H1 (cell line): ENCODE measurements around the gene RIPOR3. TPM values are rescaled to one million over a fixed set of nuclear protein-coding genes. Genes with fewer than 3 reads are reported as not detected.

Experiments
- CTCF ChIA-PET: fragments of 300-600 bp; sonication (Branson Sonifier 250); formaldehyde crosslinking; loops from one replicate; lab custom pipeline; 2021; ENCODE audit not compliant: partially characterized antibody; lab: Charles Lee
- POLR2A ChIA-PET: fragments of 300-600 bp; sonication (Branson Sonifier 250); formaldehyde crosslinking; loops from one replicate; lab custom pipeline; 2021; ENCODE audit warnings: inconsistent platforms; ENCODE audit not compliant: partially characterized antibody; lab: Charles Lee
- DNase-seq, 2 experiments: peaks; one replicate each; pipeline versions ENCODE4 v3.0.0 to v3.0.0-alpha.2; 2010 to 2022; ENCODE audit warnings: low spot score in 2 of 2, low read depth in 1 of 2, mixed read lengths in 1 of 2
- FAIRE-seq: peaks from 2 replicates; lab custom pipeline; 2011; peaks lifted over from hg19 to GRCh38; lab: Jason Lieb, UNC
- H2AFZ ChIP-seq: 2 replicates; pipeline ENCODE4 v1.8.1; 2012; ENCODE audit warnings: low read length, inconsistent platforms
- H2AK5ac ChIP-seq: 2 replicates; pipeline ENCODE4 v1.6.1; 2013; ENCODE audit warnings: low read depth, low read length
- H2BK120ac ChIP-seq: replicated peaks from 2 replicates; pipeline ENCODE3; 2013; ENCODE audit warnings: low read depth, low read length, inconsistent platforms
- H2BK12ac ChIP-seq: 2 replicates; pipeline ENCODE4 v1.6.1; 2013; ENCODE audit warnings: low read depth, low read length
- H2BK15ac ChIP-seq: 2 replicates; pipeline ENCODE4 v1.6.1; 2013; ENCODE audit warnings: low read length
- H2BK20ac ChIP-seq: 2 replicates; pipeline ENCODE4 v1.6.1; 2013; ENCODE audit warnings: low read length
- H2BK5ac ChIP-seq: 2 replicates; pipeline ENCODE4 v1.6.1; 2013; ENCODE audit warnings: low read depth, low read length
- H3K14ac ChIP-seq: 2 replicates; pipeline ENCODE4 v1.6.1; 2013; ENCODE audit warnings: inconsistent platforms; ENCODE audit not compliant: insufficient read length
- H3K18ac ChIP-seq: 2 replicates; pipeline ENCODE4 v1.6.1; 2013; ENCODE audit warnings: low read length; ENCODE audit errors: extremely low read depth
- H3K23ac ChIP-seq: 2 replicates; pipeline ENCODE4 v1.6.1; 2013; ENCODE audit warnings: inconsistent platforms; ENCODE audit not compliant: insufficient read length
- H3K23me2 ChIP-seq: 2 replicates; pipeline ENCODE4 v1.6.1; 2013; ENCODE audit warnings: low read depth, low read length
- H3K27ac ChIP-seq: 2 replicates; pipeline ENCODE4 v1.6.1; 2011; ENCODE audit warnings: low read depth, low read length, inconsistent platforms
- H3K27me3 ChIP-seq, 4 experiments: replicated peaks in 1 of 4; 1 replicate in 1 of 4; 2 replicates in 3 of 4; pipeline versions ENCODE4 v1.6.1 to v1.8.1; 2011 to 2013; ENCODE audit warnings: low read length in 3 of 4, mild to moderate bottlenecking in 3 of 4, inconsistent platforms in 2 of 4, mixed read lengths in 2 of 4, moderate library complexity in 1 of 4; ENCODE audit not compliant: control insufficient read depth in 3 of 4, insufficient read depth in 3 of 4; ENCODE audit errors: extremely low read depth in 1 of 4
- H3K36me3 ChIP-seq, 4 experiments: 2 replicates each; pipeline versions ENCODE4 v1.6.1 to v1.8.1; 2011 to 2013; ENCODE audit warnings: mild to moderate bottlenecking in 4 of 4, low read length in 3 of 4, moderate library complexity in 2 of 4, control low read depth in 1 of 4, inconsistent platforms in 1 of 4; ENCODE audit not compliant: insufficient read depth in 4 of 4, control insufficient read depth in 2 of 4
- H3K4ac ChIP-seq: replicated peaks from 2 replicates; pipeline ENCODE3; 2013; ENCODE audit warnings: low read length, low read depth, mixed read lengths, inconsistent platforms; ENCODE audit not compliant: insufficient read length
- H3K4me1 ChIP-seq, 4 experiments: replicated peaks in 1 of 4; 1 replicate in 1 of 4; 2 replicates in 3 of 4; pipeline versions ENCODE4 v1.6.1 to v1.8.1; 2011 to 2013; ENCODE audit warnings: low read length in 3 of 4, inconsistent platforms in 2 of 4, mixed read lengths in 1 of 4; ENCODE audit not compliant: insufficient read depth in 4 of 4, control insufficient read depth in 3 of 4
- H3K4me2 ChIP-seq, 2 experiments: 2 replicates each; pipeline versions ENCODE4 v1.6.1 to v1.8.1; 2011 to 2013; ENCODE audit warnings: low read depth in 2 of 2, low read length in 2 of 2, control low read depth in 1 of 2, inconsistent platforms in 1 of 2, mild to moderate bottlenecking in 1 of 2; ENCODE audit not compliant: insufficient read depth in 1 of 2
- H3K4me3 ChIP-seq, 4 experiments: fragments of 200-600, 300-600 bp in 1 of 4; sonication (generic), shearing (Covaris generic), sonication (Bioruptor Twin) in 1 of 4; 2 replicates each; pipeline versions ENCODE4 v1.5.1 to v1.8.1; 2011 to 2016; ENCODE audit warnings: low read length in 4 of 4, low read depth in 3 of 4, control low read depth in 2 of 4, inconsistent platforms in 2 of 4, mild to moderate bottlenecking in 2 of 4, mixed read lengths in 1 of 4, moderate library complexity in 1 of 4; ENCODE audit not compliant: insufficient read depth in 2 of 4; ENCODE audit errors: extremely low read depth in 1 of 4
- H3K56ac ChIP-seq: replicated peaks from 2 replicates; pipeline ENCODE3; 2013; ENCODE audit warnings: low read depth, mild to moderate bottlenecking, mixed read lengths, low read length, inconsistent platforms; ENCODE audit not compliant: insufficient read length
- H3K79me1 ChIP-seq: 2 replicates; pipeline ENCODE4 v1.6.1; 2013; ENCODE audit warnings: low read depth, low read length, control low read depth
- H3K79me2 ChIP-seq, 2 experiments: 2 replicates each; pipeline versions ENCODE4 v1.6.1 to v1.8.1; 2012 to 2013; ENCODE audit warnings: low read length in 2 of 2, mild to moderate bottlenecking in 2 of 2, inconsistent platforms in 1 of 2; ENCODE audit not compliant: insufficient read depth in 2 of 2, control insufficient read depth in 1 of 2
- H3K9ac ChIP-seq, 4 experiments: replicated peaks in 1 of 4; 1 replicate in 1 of 4; 2 replicates in 3 of 4; pipeline versions ENCODE4 v1.6.1 to v1.8.1; 2011 to 2013; ENCODE audit warnings: low read depth in 3 of 4, low read length in 3 of 4, control low read depth in 2 of 4, mild to moderate bottlenecking in 2 of 4, moderate library complexity in 2 of 4, inconsistent platforms in 1 of 4; ENCODE audit errors: extremely low read depth in 1 of 4
- H3K9me3 ChIP-seq, 2 experiments: 2 replicates each; pipeline versions ENCODE4 v1.6.1 to v1.8.1; 2012 to 2013; ENCODE audit warnings: mild to moderate bottlenecking in 2 of 2, moderate library complexity in 2 of 2, control low read depth in 1 of 2, inconsistent platforms in 1 of 2, low read depth in 1 of 2, low read length in 1 of 2, mixed read lengths in 1 of 2; ENCODE audit not compliant: insufficient read depth in 2 of 2
- H4K20me1 ChIP-seq, 2 experiments: replicated peaks in 1 of 2; 2 replicates each; pipeline versions ENCODE3 to v1.8.1; 2011 to 2013; ENCODE audit warnings: inconsistent platforms in 2 of 2, low read length in 2 of 2, mild to moderate bottlenecking in 1 of 2; ENCODE audit not compliant: insufficient read depth in 2 of 2, control insufficient read depth in 1 of 2
- H4K5ac ChIP-seq: 2 replicates; pipeline ENCODE4 v1.6.1; 2013; ENCODE audit warnings: low read length, low read depth, mixed read lengths, inconsistent platforms; ENCODE audit not compliant: insufficient read length
- H4K8ac ChIP-seq: 2 replicates; pipeline ENCODE4 v1.8.0; 2013; ENCODE audit warnings: mild to moderate bottlenecking, moderate library complexity, low read length, inconsistent platforms; ENCODE audit not compliant: insufficient read depth; ENCODE audit errors: extremely low read depth
- H4K91ac ChIP-seq: replicated peaks from 2 replicates; pipeline ENCODE3; 2013; ENCODE audit warnings: low read length, mixed read lengths, inconsistent platforms; ENCODE audit not compliant: insufficient read length
- CHD1 ChIP-seq: IDR thresholded peaks from 2 replicates; pipeline ENCODE4 v1.6.1; 2012; ENCODE audit warnings: low read depth, low read length, improper control_type of control experiment
- EZH2 ChIP-seq: fragments of 200-600 bp; sonication (generic); IDR thresholded peaks from 2 replicates; pipeline ENCODE4 v1.7.1; 2012; ENCODE audit warnings: low read depth, mild to moderate bottlenecking, moderate library complexity, low read length, inconsistent platforms; ENCODE audit not compliant: severe bottlenecking
- KDM4A ChIP-seq: IDR thresholded peaks from one replicate; pipeline ENCODE4 v1.7.1; 2012; ENCODE audit warnings: low read depth, mild to moderate bottlenecking, moderate library complexity, low read length, inconsistent platforms; ENCODE audit not compliant: severe bottlenecking
- SIN3A ChIP-seq, 2 experiments: IDR thresholded peaks in 1 of 2; conservative IDR thresholded peaks in 1 of 2; 2 replicates each; pipeline ENCODE4 v1.6.1; 2011 to 2012; ENCODE audit warnings: low read length in 2 of 2, improper control_type of control experiment in 1 of 2, low read depth in 1 of 2, mild to moderate bottlenecking in 1 of 2
- YY1 ChIP-seq: IDR thresholded peaks from 2 replicates; pipeline ENCODE4 v1.6.1; 2011; ENCODE audit warnings: low read depth, mild to moderate bottlenecking, low read length
- WGBS, 2 experiments: shearing (Covaris generic) in 1 of 2; methylation state at CpG; one replicate each; pipeline versions ENCODE4 v1.1.6 to v1.1.7; 2013 to 2015; ENCODE audit warnings: low lambda C conversion rate in 2 of 2, mixed read lengths in 2 of 2, inconsistent platforms in 1 of 2, low coverage in 1 of 2, missing lambda C conversion rate in 1 of 2; ENCODE audit not compliant: insufficient replicate concordance in 2 of 2, insufficient coverage in 1 of 2, insufficient read length in 1 of 2; ENCODE audit errors: extremely low coverage in 1 of 2, missing lambda C conversion rate in 1 of 2; 5-methylcytosine and 5-hydroxymethylcytosine counted together
- polyA plus RNA-seq, 7 experiments: library from polyadenylated mRNA; depleted of rRNA in 3 of 7; stranded (reverse) in 5 of 7; unstranded in 2 of 7; fragments of >200 nt in 5 of 7; fragments of 200-250 nt in 2 of 7; gene quantifications; 1 replicate in 5 of 7; 2 replicates in 1 of 7; 4 replicates in 1 of 7; pipeline versions ENCODE4 v1.2.1 to v1.2.3, GENCODE V29; 2011 to 2013; ENCODE audit warnings: missing spikeins in 2 of 7, mixed read lengths in 2 of 7
- total RNA-seq: library from RNA; stranded (reverse); fragmentation: NEBNext Ultra II Directional; extraction: Animal tissue kit (Norgen Biotek cat#: 25700); gene quantifications from 2 replicates; pipeline ENCODE4 v1.2.1, GENCODE V29; 2021
- TF ChIP-seq, protein P1 (sequence below): IDR thresholded peaks from 2 replicates; pipeline ENCODE4 v1.6.1; 2011; ENCODE audit warnings: low read length, improper control_type of control experiment

The RIPOR3 gene
- total and polyA plus RNA-seq, 2 of the 8 experiments (the other 6 are each of a cell fraction or from before 2014, with no cell fraction given): 3.6 to 4.5 TPM

DNA sequence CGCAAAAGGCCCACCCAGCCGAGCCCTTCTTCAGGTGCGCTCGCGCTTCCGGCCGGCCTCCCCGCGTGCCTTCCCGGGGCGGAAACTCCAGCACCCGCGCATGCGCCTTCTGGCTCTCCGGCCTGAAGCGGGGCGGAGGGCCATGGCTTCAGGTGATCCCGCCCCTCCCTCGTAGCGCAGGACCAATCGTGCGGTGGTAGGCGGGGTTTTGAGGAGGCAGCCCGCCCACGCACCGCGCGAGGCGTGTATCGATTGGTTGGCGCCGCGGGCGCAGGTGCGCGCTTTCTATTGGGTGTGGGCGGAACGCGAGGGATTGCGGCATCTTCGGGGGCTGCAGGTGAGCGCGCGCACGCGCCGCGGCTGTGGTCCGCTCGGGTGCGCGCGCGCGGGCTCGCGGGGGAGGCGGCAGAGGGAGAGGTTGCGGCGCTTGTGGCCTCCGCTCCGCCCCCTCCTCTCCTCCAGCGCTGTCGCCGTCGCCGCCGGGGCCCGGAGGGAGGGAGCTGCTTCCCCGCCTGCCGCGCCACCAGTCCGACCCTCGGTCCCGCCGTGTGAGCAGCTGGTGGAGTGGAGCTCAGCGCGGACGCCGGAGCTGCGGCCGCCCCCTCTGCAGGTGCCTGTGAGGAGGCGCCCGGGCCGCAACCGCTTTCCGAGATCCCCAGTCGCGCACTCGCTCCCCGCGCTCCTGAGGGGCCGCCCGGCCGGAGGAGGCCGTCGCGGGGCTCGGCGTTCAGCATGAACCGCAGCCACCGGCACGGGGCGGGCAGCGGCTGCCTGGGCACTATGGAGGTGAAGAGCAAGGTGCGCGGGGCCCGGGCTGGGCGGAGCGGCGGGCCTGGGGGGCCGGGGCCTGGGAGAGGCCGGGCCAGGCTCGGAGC lies 40.0 kb upstream of the RIPOR3 start, which contains the start of gene PARD6B:
TSS of gene PARD6B (plus strand) at position 526 of the 875 bp plus-strand sequence. CDS start at position 733, 207 bp downstream.
- no peak within 1 kb of the TSS for H2BK15ac ChIP-seq
- POLR2A ChIA-PET: interaction anchor here (0.9 to 2.3 kb wide), 10 partner anchors 10 to 95 kb away, joined by 3 to 6 read pairs (median 4); no protein-coding TSS in a partner anchor
- no peaks in the 10 kb centered on the region for H3K27me3 ChIP-seq
- H3K4me1 ChIP-seq: peaks cover 2 to 9% (median 6%) of the 10 kb centered on the region in 4 experiments; a peak in 5 of 7 replicates
- H3K4ac ChIP-seq: peak within 1 kb of the TSS; percentile 45
- no peak within 1 kb of the TSS for H2AFZ ChIP-seq
- peak within 1 kb of the TSS; percentile 81 to 83 for H3K4me2 ChIP-seq
- peak within 1 kb of the TSS; percentile 77 to 98 (median 84) for H3K9ac ChIP-seq
- peak within 1 kb of the TSS; percentile 32 for H4K91ac ChIP-seq
- H3K23me2 ChIP-seq: peaks cover 7% of the 10 kb centered on the region
- peak within 1 kb of the TSS; percentile 54; the same call in 1 of the 2 replicates for H2BK5ac ChIP-seq
- no peak within 1 kb of the TSS for H2AK5ac ChIP-seq
- H3K4me3 ChIP-seq: peak within 1 kb of the TSS; percentile 80 to 96 (median 92)
- peak within 1 kb of the TSS; percentile 92 for H3K56ac ChIP-seq
- H3K79me1 ChIP-seq: no peaks in the 10 kb centered on the region
- H4K5ac ChIP-seq: peak within 1 kb of the TSS; percentile 85
- no peak within 1 kb of the TSS for H2BK120ac ChIP-seq
- FAIRE-seq: no peak
- CTCF ChIA-PET: interaction anchor here (1.0 to 2.6 kb wide), 4 partner anchors 10 to 43 kb away, joined by 3 to 11 read pairs (median 4); no protein-coding TSS in a partner anchor
- H3K23ac ChIP-seq: no peak within 1 kb of the TSS
- H2BK12ac ChIP-seq: no peak within 1 kb of the TSS
- peaks cover 12 to 44% of the 10 kb centered on the region in 2 experiments; a peak in 3 of 4 replicates for H3K79me2 ChIP-seq
- H3K9me3 ChIP-seq: no peaks in the 10 kb centered on the region
- DNase-seq: peak; percentile 98 to 99
- peaks cover 0 to 3% of the 10 kb centered on the region in 2 experiments for H4K20me1 ChIP-seq
- 2% methylated on average over 40 of the region's 114 CpGs; no CpG with 5 or more reads in 1 of the 2 experiments for WGBS, 2 experiments
- H4K8ac ChIP-seq: peak within 1 kb of the TSS; percentile 93
- peaks cover 0 to 4% (median 2%) of the 10 kb centered on the region in 4 experiments; a peak in 2 of 8 replicates for H3K36me3 ChIP-seq
- no peak within 1 kb of the TSS for H3K14ac ChIP-seq
- H2BK20ac ChIP-seq: no peak within 1 kb of the TSS
- H3K18ac ChIP-seq: peak within 1 kb of the TSS; percentile 88
- peak within 1 kb of the TSS; percentile 72 for H3K27ac ChIP-seq
- TF ChIP-seq SIN3A (conservative IDR thresholded peaks at IDR 0.05 in 1 of 2, IDR thresholded peaks at IDR 0.05 in 1 of 2; ENCODE audit: low read depth in 1 of 2, low read length in 2 of 2): peak; percentile 12 to 42; a peak in 1 of 4 replicates
- TF ChIP-seq, protein P1, sequence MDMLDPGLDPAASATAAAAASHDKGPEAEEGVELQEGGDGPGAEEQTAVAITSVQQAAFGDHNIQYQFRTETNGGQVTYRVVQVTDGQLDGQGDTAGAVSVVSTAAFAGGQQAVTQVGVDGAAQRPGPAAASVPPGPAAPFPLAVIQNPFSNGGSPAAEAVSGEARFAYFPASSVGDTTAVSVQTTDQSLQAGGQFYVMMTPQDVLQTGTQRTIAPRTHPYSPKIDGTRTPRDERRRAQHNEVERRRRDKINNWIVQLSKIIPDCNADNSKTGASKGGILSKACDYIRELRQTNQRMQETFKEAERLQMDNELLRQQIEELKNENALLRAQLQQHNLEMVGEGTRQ: no peak
- no peak for TF ChIP-seq YY1
- TF ChIP-seq KDM4A: peak; percentile 77
- no peak for TF ChIP-seq EZH2
- TF ChIP-seq CHD1: no peak
